ENCODE data around the gene ZNF521. TPM values are rescaled to one million over a fixed set of nuclear protein-coding genes. Genes with fewer than 3 reads are reported as not detected.

Gene ZNF521
- total RNA-seq, 1 experiment from 2014 or later, result not detected

- ChIA-PET POLR2A (ENCODE audit: low non-redundant PET) (no interaction called here), CTCF (no interaction called here)
Measured at GRCh38 chr18:25123438-25124232, 228.3 kb downstream of the ZNF521 start.

DNA sequence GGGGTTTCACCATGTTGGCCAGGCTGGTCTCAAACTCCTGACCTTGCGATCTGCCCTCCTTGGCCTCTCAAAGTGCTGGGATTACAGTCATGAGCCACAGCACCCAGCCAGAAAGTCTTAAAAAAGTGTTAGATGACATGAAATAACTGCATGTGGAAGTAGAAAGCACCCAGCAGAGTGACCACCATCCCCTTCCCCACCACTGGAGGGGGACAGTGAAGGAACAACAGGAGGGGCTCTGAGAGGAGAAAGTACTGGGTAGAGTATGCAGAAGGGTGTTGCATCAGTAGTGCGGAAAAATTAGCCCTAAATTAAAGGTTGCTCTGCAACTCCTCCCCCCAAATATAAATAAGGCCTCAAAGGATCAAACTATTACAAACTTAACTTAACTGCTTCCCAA is 230.5 kb downstream of the ZNF521 start:
- CTCF ChIA-PET, result no interaction called here
- POLR2A ChIA-PET (ENCODE audit: low non-redundant PET), result no interaction called here
- H3K27ac ChIP-seq (ENCODE audit: low read depth, low read length, poor library complexity, severe bottlenecking), result no peak overlapping the region
- BruUV-seq (replicated peaks), result no TSS peak
- no peaks in the 10 kb centered on the region for H3K27me3 ChIP-seq (replicated peaks; ENCODE audit: insufficient read depth, low read depth, low read length, poor library complexity)
- no peaks in the 10 kb centered on the region for H3K4me1 ChIP-seq (ENCODE audit: insufficient read depth, low read length, poor library complexity, severe bottlenecking)
- no peak for TF ChIP-seq CTCF (conservative IDR thresholded peaks at IDR 0.05; ENCODE audit: low read depth, low read length)
- no peak for TF ChIP-seq EZH2 (IDR thresholded peaks at IDR 0.05; ENCODE audit: borderline replicate concordance, low read depth, low read length, poor library complexity, severe bottlenecking)
- no peak overlapping the region for H3K4me3 ChIP-seq (ENCODE audit: low read depth, low read length, poor library complexity, severe bottlenecking)
- intact Hi-C loops (cut with micrococcal nuclease; ENCODE audit: unreplicated experiment), result no loop called here
- H3K9me3 ChIP-seq (ENCODE audit: low read depth, low read length, poor library complexity, severe bottlenecking), result no peaks in the 10 kb centered on the region
- no peak for DNase-seq (ENCODE audit: low spot score)
- no peaks in the 10 kb centered on the region for H3K36me3 ChIP-seq (ENCODE audit: insufficient read depth, low read length, poor library complexity, severe bottlenecking)

More at GRCh38 chr18:25123438-25124232, 228.3 kb downstream of the ZNF521 start:
- no TSS peak for BruUV-seq (replicated peaks)
- no peak for DNase-seq (ENCODE audit: low spot score)
- Histone ChIP-seq H3K36me3 (ENCODE audit: insufficient read depth, low read length, poor library complexity, severe bottlenecking) (no peaks in the 10 kb centered on the region), H3K4me3 (ENCODE audit: low read depth, low read length, poor library complexity, severe bottlenecking) (no peak overlapping the region), H3K27me3 (replicated peaks; ENCODE audit: insufficient read depth, low read depth, low read length, poor library complexity) (no peaks in the 10 kb centered on the region), H3K9me3 (ENCODE audit: low read depth, low read length, poor library complexity, severe bottlenecking) (no peaks in the 10 kb centered on the region), H3K4me1 (ENCODE audit: insufficient read depth, low read length, poor library complexity, severe bottlenecking) (no peaks in the 10 kb centered on the region), H3K27ac (ENCODE audit: low read depth, low read length, poor library complexity, severe bottlenecking) (no peak overlapping the region)
- TF ChIP-seq CTCF (conservative IDR thresholded peaks at IDR 0.05; ENCODE audit: low read depth, low read length) (no peak), EZH2 (IDR thresholded peaks at IDR 0.05; ENCODE audit: borderline replicate concordance, low read depth, low read length, poor library complexity, severe bottlenecking) (no peak)
- intact Hi-C loops (cut with micrococcal nuclease; ENCODE audit: unreplicated experiment), result no loop called here

- no TSS peak for BruUV-seq (replicated peaks)
Measured at GRCh38 chr18:25113566-25113965, 238.4 kb downstream of the ZNF521 start.

More at GRCh38 chr18:25113566-25113965, 238.4 kb downstream of the ZNF521 start:
- intact Hi-C loops (cut with micrococcal nuclease; ENCODE audit: unreplicated experiment), result no loop called here
- no peak overlapping the region for H3K4me3 ChIP-seq (ENCODE audit: low read depth, low read length, poor library complexity, severe bottlenecking)
- H3K4me1 ChIP-seq (ENCODE audit: insufficient read depth, low read length, poor library complexity, severe bottlenecking), result no peaks in the 10 kb centered on the region
- H3K27ac ChIP-seq (ENCODE audit: low read depth, low read length, poor library complexity, severe bottlenecking), result no peak overlapping the region
- H3K36me3 ChIP-seq (ENCODE audit: insufficient read depth, low read length, poor library complexity, severe bottlenecking), result no peaks in the 10 kb centered on the region
- ChIA-PET POLR2A (ENCODE audit: low non-redundant PET) (no interaction called here), CTCF (no interaction called here)
- H3K27me3 ChIP-seq (replicated peaks; ENCODE audit: insufficient read depth, low read depth, low read length, poor library complexity), result no peaks in the 10 kb centered on the region
- H3K9me3 ChIP-seq (ENCODE audit: low read depth, low read length, poor library complexity, severe bottlenecking), result peaks cover 4% of the 10 kb centered on the region
- no peak for TF ChIP-seq EZH2 (IDR thresholded peaks at IDR 0.05; ENCODE audit: borderline replicate concordance, low read depth, low read length, poor library complexity, severe bottlenecking)
- no peak for TF ChIP-seq CTCF (conservative IDR thresholded peaks at IDR 0.05; ENCODE audit: low read depth, low read length)
- no peak for DNase-seq (ENCODE audit: low spot score)
